ENCODE data around the gene ACOXL. TPM values are rescaled to one million over a fixed set of nuclear protein-coding genes. Genes with fewer than 3 reads are reported as not detected.

The ACOXL gene
- total and polyA plus RNA-seq, 10 of the 15 experiments (the other 5 are each of a cell fraction or from before 2014, with no cell fraction given): 0.05 to 1.3 (median 0.71) TPM

GRCh38 chr2:111167076-111167862 lies 434.9 kb downstream of the ACOXL start:
- RAD21 ChIA-PET (ENCODE audit: unreplicated experiment): interaction anchor here (0.9 to 4.0 kb wide), 16 partner anchors 11 to 113 kb away, joined by 3 to 107 read pairs (median 9); partner anchors contain the start of gene BCL2L11
- H3K9ac ChIP-seq (ENCODE audit: control insufficient read depth, insufficient read depth, low read length): no peak overlapping the region
- H3K9me3 ChIP-seq (replicated peaks; ENCODE audit: control insufficient read depth, insufficient read depth, low read length): no peaks in the 10 kb centered on the region
- H3K4me1 ChIP-seq (ENCODE audit: control insufficient read depth, insufficient read depth, low read length): peaks cover 17% of the 10 kb centered on the region
- BruUV-seq (replicated peaks): no TSS peak
- no peak overlapping the region for H2AFZ ChIP-seq (ENCODE audit: control insufficient read depth, low read depth, low read length)
- no peak overlapping the region; the same call in 1 of the 2 replicates for H3K4me2 ChIP-seq (ENCODE audit: control insufficient read depth, insufficient read depth)
- SMC1A ChIA-PET (ENCODE audit: uncharacterized antibody, unreplicated experiment): interaction anchor here (0.9 to 4.4 kb wide), 19 partner anchors 9 to 335 kb away, joined by 3 to 137 read pairs (median 11); no protein-coding TSS in a partner anchor
- peaks cover 0 to 12% of the 10 kb centered on the region in 2 experiments; a peak in 2 of 4 replicates for H3K36me3 ChIP-seq (ENCODE audit: control insufficient read depth in 2 of 2, insufficient read depth in 2 of 2, low read length in 1 of 2)
- intact Hi-C loops (cut with micrococcal nuclease; ENCODE audit: unreplicated experiment) (no loop called here), in situ Hi-C loops (cut with MboI) (no loop called here)
- no peak overlapping the region for H3K27ac ChIP-seq (ENCODE audit: control insufficient read depth, insufficient read depth)
- H3K27me3 ChIP-seq (replicated peaks in 1 of 2; ENCODE audit: control insufficient read depth in 2 of 2, insufficient read depth in 2 of 2, low read length in 1 of 2): peaks cover 0 to 3% of the 10 kb centered on the region in 2 experiments; a peak in 1 of 4 replicates
- POLR2A ChIA-PET: interaction anchor here (1.0 to 3.6 kb wide), 10 partner anchors 9 to 72 kb away, joined by 3 to 21 read pairs (median 6); partner anchors contain the start of gene BCL2L11
- H3K4me3 ChIP-seq: no peak overlapping the region
- DNase-seq (ENCODE audit: low read depth, low spot score) (no peak), ATAC-seq (peak; percentile 81), FAIRE-seq (peak; percentile 56)
- CTCF ChIA-PET: interaction anchor here (0.6 to 3.7 kb wide), 13 partner anchors 9 to 364 kb away, joined by 3 to 28 read pairs (median 4); partner anchors contain the start of gene BCL2L11
- H3K79me2 ChIP-seq (ENCODE audit: control insufficient read depth, insufficient read depth, low read length): no peaks in the 10 kb centered on the region
- no peaks in the 10 kb centered on the region for H4K20me1 ChIP-seq (ENCODE audit: control insufficient read depth, insufficient read depth)
- WGBS (ENCODE audit: insufficient coverage, insufficient replicate concordance, low lambda C conversion rate, missing lambda C conversion rate): 56% methylated on average over 9 of the region's 9 CpGs
- TF ChIP-seq NR2C2 (IDR thresholded peaks at IDR 0.05; ENCODE audit: borderline replicate concordance, control insufficient read depth, insufficient read length, low read depth): no peak
- peak; percentile 19; the same call in 1 of the 2 replicates for TF ChIP-seq RUNX3 (IDR thresholded peaks at IDR 0.05; ENCODE audit: low read length)
- TF ChIP-seq BMI1 (IDR thresholded peaks at IDR 0.05; ENCODE audit: borderline replicate concordance): no peak
- no peak for TF ChIP-seq ZNF207 (IDR thresholded peaks at IDR 0.05; ENCODE audit: borderline replicate concordance)
- TF ChIP-seq RFX5 (IDR thresholded peaks at IDR 0.05; ENCODE audit: low read depth, low read length): no peak
- TF ChIP-seq CREM (IDR thresholded peaks at IDR 0.05; ENCODE audit: low read depth): no peak
- TF ChIP-seq FOS (IDR thresholded peaks at IDR 0.05; ENCODE audit: borderline replicate concordance, extremely low read depth, insufficient read length): no peak
- no peak for TF ChIP-seq ZZZ3 (IDR thresholded peaks at IDR 0.05; ENCODE audit: control insufficient read depth, insufficient read length, low read depth)
- no peak for TF ChIP-seq RCOR1 (conservative IDR thresholded peaks at IDR 0.05; ENCODE audit: low read depth, low read length)
- no peak for TF ChIP-seq SIN3A (IDR thresholded peaks at IDR 0.05; ENCODE audit: low read depth, low read length)
- peak; percentile 74 for TF ChIP-seq MTA2 (IDR thresholded peaks at IDR 0.05; ENCODE audit: low read depth)
- TF ChIP-seq IRF4 (IDR thresholded peaks at IDR 0.05; ENCODE audit: low read depth, low read length): no peak
- TF ChIP-seq EGR1 (IDR thresholded peaks at IDR 0.05; ENCODE audit: borderline replicate concordance in 1 of 2, low read depth in 2 of 2, low read length in 2 of 2): no peak
- TF ChIP-seq PAX5 (IDR thresholded peaks at IDR 0.05; ENCODE audit: borderline replicate concordance, low read depth, low read length): no peak
- no peak for TF ChIP-seq ETV6 (conservative IDR thresholded peaks at IDR 0.05 in 1 of 2, IDR thresholded peaks at IDR 0.05 in 1 of 2; ENCODE audit: borderline replicate concordance in 1 of 2, low read depth in 1 of 2)
- no peak for TF ChIP-seq FOXK2 (IDR thresholded peaks at IDR 0.05)
- peak; percentile 50 for TF ChIP-seq DPF2 (IDR thresholded peaks at IDR 0.05)
- TF ChIP-seq HDAC6 (IDR thresholded peaks at IDR 0.05; ENCODE audit: unreplicated experiment): no peak
- TF ChIP-seq ZBTB11 (CRISPR knock-in tag; IDR thresholded peaks at IDR 0.05): no peak
- no peak for TF ChIP-seq CEBPB (IDR thresholded peaks at IDR 0.05; ENCODE audit: borderline replicate concordance in 1 of 2, low read depth in 2 of 2, low read length in 2 of 2)
- no peak for TF ChIP-seq MEF2A (IDR thresholded peaks at IDR 0.05; ENCODE audit: insufficient read depth, low read depth, low read length)
- no peak for TF ChIP-seq YY1 (IDR thresholded peaks at IDR 0.05; ENCODE audit: low read depth, low read length)

All from GM12878 (cell line).